GM10266 (cell line): ENCODE data around the gene RELL2.

ENCODE experiments used
- DNase-seq: peaks from one replicate; pipeline ENCODE4 v3.0.0; 2012; ENCODE audit errors: extremely low spot score
- TF ChIP-seq, protein P1 (sequence below): IDR thresholded peaks from 2 replicates; pipeline ENCODE4 v1.5.1; 2012; ENCODE audit warnings: mild to moderate bottlenecking, low read depth; ENCODE audit not compliant: control insufficient read depth, insufficient read depth; ENCODE audit errors: missing control alignments

Gene RELL2

DNA sequence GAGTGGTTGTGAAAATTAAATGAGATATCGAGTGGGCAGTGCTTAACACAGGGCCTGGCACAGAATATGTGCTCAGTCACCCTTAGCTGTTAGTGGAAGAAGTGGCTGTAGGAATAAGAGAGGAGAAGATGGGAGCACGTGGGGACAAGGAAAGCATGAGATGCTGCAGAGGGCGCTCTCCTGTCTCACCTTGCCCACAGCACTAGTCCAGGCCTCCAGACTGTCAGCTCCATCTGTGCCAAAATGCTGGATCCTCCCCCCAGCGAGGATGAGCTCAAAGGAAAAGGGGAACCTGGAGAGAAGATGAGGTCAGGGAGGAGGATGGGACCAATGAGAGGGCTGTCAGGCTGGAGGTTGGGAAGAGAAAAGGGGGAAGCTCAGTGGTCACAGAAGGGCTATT, 32.7 kb downstream of the RELL2 start:
- DNase-seq, result no peak
- TF ChIP-seq, protein P1, sequence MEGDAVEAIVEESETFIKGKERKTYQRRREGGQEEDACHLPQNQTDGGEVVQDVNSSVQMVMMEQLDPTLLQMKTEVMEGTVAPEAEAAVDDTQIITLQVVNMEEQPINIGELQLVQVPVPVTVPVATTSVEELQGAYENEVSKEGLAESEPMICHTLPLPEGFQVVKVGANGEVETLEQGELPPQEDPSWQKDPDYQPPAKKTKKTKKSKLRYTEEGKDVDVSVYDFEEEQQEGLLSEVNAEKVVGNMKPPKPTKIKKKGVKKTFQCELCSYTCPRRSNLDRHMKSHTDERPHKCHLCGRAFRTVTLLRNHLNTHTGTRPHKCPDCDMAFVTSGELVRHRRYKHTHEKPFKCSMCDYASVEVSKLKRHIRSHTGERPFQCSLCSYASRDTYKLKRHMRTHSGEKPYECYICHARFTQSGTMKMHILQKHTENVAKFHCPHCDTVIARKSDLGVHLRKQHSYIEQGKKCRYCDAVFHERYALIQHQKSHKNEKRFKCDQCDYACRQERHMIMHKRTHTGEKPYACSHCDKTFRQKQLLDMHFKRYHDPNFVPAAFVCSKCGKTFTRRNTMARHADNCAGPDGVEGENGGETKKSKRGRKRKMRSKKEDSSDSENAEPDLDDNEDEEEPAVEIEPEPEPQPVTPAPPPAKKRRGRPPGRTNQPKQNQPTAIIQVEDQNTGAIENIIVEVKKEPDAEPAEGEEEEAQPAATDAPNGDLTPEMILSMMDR, result no peak

DNA sequence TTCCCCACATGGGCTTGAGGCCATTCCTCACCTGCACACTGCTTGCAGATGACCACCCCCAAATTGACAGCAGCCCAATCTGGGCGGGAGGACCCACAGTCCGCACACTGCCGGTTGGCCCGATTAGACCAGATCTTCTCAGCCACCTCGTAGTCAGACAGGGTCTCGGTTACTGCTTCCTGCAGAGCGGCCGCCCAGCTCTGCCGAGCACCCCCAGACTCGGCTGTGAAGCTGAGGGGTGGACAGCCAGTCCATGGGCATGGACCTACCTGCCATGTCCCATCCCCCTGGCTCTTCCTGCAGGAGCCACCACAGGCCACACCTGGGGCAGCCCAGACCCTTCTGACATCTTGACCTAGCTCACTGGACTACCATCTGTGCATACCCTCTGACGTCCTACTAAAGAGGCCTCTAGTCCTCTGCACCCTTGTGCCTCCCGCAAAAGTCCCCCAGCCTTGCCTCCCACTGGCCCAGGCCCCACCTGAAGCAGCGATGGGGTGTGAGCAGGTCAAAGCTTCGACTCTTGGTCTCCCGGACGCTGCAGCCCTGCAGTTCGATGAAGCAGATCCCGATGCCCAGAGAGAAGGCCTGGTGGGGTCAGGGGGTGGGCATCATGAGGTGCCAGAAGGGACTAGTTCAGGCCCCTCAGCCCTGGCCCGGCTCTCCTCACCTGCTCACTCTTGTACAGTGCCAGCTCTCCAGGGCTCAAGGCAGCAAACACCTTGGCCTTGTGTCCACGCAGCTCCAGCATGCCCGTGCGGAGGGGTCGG, 35.5 kb downstream of the RELL2 start:
- TF ChIP-seq, protein P1, result no peak
- no peak for DNase-seq

- TF ChIP-seq, protein P1, result no peak
- no peak for DNase-seq
These were observed 36.3 kb downstream of the RELL2 start for GRCh38 chr5:141672841-141673813.

DNA sequence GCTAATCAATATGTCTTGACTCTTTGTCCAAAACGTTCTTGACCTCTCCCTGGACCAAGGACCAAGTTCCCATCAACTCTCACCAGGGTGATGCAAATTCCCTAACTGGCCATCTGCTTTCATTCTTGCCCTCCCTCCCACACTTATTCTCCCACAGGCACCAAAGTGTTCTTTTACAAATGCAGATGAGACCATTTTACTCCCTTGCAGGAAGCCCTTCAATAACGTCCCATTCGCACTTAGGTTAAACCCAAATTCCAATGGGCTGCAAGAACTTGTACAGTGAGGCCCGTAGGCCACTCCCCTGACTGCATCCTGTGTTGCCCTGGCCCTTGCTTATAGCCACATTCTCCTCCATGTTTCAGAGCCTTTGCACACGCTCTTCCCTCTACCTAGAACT, 38.0 kb downstream of the RELL2 start:
- TF ChIP-seq, protein P1, result no peak
- no peak for DNase-seq

DNA sequence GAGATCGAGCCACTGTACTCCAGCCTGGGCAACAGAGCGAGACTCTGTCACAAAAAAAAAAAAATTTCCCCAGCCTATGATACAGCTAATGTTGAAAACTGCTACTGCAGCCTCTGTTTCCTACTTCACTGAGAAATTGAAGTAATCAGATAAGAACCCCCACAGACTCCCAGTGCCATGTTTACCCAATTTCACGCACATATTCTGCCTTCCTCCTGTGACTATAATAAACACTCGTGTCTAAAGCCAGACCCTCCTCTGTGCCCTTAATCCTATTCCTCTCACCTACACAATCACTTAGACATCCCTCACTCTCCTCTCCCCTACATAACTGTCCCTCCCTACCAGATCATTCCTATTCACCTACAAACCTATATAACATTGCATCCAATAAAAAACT, 38.9 kb downstream of the RELL2 start:
- TF ChIP-seq, protein P1, result no peak
- no peak for DNase-seq

DNA sequence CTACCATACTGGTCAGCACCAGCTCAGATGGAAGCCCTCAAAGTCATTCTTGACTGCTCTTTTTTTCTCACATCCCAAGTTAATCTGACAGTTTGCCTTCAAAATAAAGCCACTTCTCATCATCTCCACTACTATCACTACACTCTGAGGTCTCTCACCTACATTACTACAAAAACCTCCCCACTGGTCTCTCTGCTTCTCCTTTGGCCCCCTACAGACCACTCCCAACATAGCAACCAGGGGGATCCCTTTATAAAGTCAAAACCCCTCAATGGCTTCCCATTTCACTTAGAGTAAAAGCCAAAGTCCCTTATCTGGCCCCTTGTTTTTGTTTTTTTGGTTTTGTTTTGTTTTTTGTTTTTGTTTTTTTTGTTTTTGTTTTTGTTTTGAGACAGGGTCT, 40.6 kb downstream of the RELL2 start:
- DNase-seq, result no peak
- TF ChIP-seq, protein P1, result no peak

- DNase-seq, result no peak
- TF ChIP-seq, protein P1, result no peak
These were observed 43.4 kb downstream of the RELL2 start for GRCh38 chr5:141680178-141680577.
